Measurements from ENCODE around the gene AFF1. TPM values are rescaled to one million over a fixed set of nuclear protein-coding genes. Genes with fewer than 3 reads are reported as not detected.

The AFF1 gene
- total and polyA plus RNA-seq, 4 donors, result 4.8 to 107 (median 57.3) TPM

DNA sequence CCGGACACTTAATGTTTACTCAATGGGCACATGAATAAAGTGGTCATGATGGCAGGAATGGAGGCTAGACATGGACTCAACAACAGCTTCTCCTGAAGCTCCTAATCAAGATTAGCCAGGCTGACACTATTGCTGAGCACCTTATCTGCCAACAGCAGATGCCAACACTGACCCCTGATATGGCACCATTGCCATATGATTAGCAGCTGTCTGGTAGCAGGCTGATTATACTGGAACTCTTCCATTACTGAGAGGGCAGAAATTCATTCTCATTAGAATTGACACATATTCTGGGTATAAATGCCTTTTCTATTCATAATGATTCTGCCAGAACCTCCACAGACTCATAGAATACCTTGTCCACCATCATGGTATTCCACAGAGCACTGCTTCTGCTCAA lies 18.4 kb upstream of the AFF1 start:
- DNase-seq (no peak), ATAC-seq (ENCODE audit: low FRiP score) (no peak)
- Histone ChIP-seq H3K36me3 (ENCODE audit: control insufficient read depth in 1 of 2, insufficient read depth in 2 of 2, low read length in 1 of 2) (no peaks in the 10 kb centered on the region), H3K9me3 (ENCODE audit: control insufficient read depth, low read length) (no peaks in the 10 kb centered on the region), H3K27ac (ENCODE audit: low read depth in 1 of 2, low read length in 2 of 2) (no peak overlapping the region), H3K4me1 (ENCODE audit: control insufficient read depth in 1 of 2, insufficient read depth in 2 of 2, low read length in 2 of 2) (no peaks in the 10 kb centered on the region), H3K4me3 (ENCODE audit: low read length in 2 of 2) (no peak overlapping the region), H3K27me3 (ENCODE audit: control insufficient read depth in 1 of 2, insufficient read depth in 2 of 2, low read length in 1 of 2) (no peaks in the 10 kb centered on the region)
- WGBS, 2 donors, result 0 to 92% methylated on average over 1 of the region's 1 CpG
- intact Hi-C loops (cut with DNase I), result no loop called here

DNA sequence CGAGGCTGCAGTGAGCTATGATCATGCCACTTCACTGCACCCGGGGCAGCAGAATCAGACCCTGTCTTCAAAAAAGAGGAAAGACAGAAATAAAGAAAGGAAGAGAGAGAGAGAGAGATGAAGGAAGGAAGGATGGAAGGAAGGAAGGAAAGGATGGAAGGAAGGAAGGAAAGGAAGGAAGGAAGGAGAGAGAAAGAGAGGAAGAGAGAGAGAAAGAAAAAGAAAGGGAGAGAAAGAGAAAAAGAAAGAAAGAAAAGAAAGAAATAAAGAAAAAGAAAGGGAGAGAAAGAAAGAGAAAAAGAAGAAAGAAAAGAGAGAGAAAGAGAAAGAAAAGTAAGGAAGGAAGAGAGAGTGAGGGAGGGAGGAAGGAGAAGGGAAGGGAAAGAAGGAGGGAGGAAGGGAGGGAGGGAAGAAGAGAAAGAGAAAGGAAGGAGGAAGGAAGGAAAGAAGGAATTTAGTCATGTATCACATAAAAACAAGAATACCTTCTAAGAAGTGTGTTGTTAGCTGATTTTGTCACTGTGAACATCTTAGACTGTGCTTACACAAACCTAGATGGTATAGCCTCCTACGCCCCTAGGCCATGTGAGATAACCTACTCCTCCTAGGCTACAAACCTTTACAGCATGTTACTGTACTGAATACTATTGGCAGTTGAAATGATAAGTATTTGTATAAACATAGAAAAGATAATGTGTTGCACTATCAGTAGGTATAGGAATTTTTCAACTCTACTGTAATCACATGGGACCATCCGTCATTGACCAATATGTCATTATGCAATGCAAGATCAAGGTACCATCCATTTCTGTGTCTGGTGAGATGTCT lies 17.4 kb upstream of the AFF1 start:
- H3K9me3 ChIP-seq (ENCODE audit: control insufficient read depth, low read length), result no peaks in the 10 kb centered on the region
- no peaks in the 10 kb centered on the region for H3K36me3 ChIP-seq (ENCODE audit: control insufficient read depth in 1 of 2, insufficient read depth in 2 of 2, low read length in 1 of 2)
- DNase-seq (no peak), ATAC-seq (ENCODE audit: low FRiP score) (no peak)
- H3K4me1 ChIP-seq (ENCODE audit: control insufficient read depth in 1 of 2, insufficient read depth in 2 of 2, low read length in 2 of 2), result no peaks in the 10 kb centered on the region
- 92 to 96% methylated on average over 4 of the region's 4 CpGs for WGBS, 2 donors
- no peak overlapping the region for H3K4me3 ChIP-seq (ENCODE audit: low read length in 2 of 2)
- H3K27ac ChIP-seq (ENCODE audit: low read depth in 1 of 2, low read length in 2 of 2), result no peak overlapping the region
- intact Hi-C loops (cut with DNase I), result no loop called here
- H3K27me3 ChIP-seq (ENCODE audit: control insufficient read depth in 1 of 2, insufficient read depth in 2 of 2, low read length in 1 of 2), result no peaks in the 10 kb centered on the region

DNA sequence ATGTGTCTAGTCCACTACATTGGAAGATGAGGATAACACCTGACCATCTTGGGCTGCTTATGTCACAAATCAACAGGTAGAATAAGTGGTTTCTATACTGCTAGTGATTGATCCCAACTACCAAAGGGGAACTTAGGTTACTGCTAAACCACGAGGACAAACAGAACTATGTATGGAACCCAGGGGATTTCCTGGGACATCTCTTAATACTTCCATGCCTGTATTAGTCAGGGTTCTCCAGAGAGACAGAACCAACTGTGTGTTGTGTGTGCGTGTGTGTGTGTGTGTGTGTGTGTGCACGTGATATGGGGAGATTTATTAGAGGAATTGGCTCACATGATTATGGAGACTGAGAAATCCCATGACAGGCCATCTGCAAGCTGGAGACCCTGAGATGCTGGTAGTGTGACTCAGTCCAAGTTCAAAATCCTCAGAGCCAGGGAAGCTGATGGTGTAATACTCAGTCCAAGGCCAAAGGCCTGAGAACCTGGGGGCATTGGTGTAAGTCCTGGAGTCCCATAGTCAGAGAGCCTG lies 16.2 kb upstream of the AFF1 start:
- Histone ChIP-seq H3K4me3 (ENCODE audit: low read length in 2 of 2) (no peak overlapping the region), H3K27me3 (ENCODE audit: control insufficient read depth in 1 of 2, insufficient read depth in 2 of 2, low read length in 1 of 2) (no peaks in the 10 kb centered on the region), H3K36me3 (ENCODE audit: control insufficient read depth in 1 of 2, insufficient read depth in 2 of 2, low read length in 1 of 2) (no peaks in the 10 kb centered on the region), H3K9me3 (ENCODE audit: control insufficient read depth, low read length) (no peaks in the 10 kb centered on the region), H3K27ac (ENCODE audit: low read depth in 1 of 2, low read length in 2 of 2) (no peak overlapping the region), H3K4me1 (ENCODE audit: control insufficient read depth in 1 of 2, insufficient read depth in 2 of 2, low read length in 2 of 2) (no peaks in the 10 kb centered on the region)
- no peak for ATAC-seq (ENCODE audit: low FRiP score)
- DNase-seq, result no peak
- 46 to 64% methylated on average over 3 of the region's 3 CpGs for WGBS, 2 donors
- intact Hi-C loops (cut with DNase I), result no loop called here

DNA sequence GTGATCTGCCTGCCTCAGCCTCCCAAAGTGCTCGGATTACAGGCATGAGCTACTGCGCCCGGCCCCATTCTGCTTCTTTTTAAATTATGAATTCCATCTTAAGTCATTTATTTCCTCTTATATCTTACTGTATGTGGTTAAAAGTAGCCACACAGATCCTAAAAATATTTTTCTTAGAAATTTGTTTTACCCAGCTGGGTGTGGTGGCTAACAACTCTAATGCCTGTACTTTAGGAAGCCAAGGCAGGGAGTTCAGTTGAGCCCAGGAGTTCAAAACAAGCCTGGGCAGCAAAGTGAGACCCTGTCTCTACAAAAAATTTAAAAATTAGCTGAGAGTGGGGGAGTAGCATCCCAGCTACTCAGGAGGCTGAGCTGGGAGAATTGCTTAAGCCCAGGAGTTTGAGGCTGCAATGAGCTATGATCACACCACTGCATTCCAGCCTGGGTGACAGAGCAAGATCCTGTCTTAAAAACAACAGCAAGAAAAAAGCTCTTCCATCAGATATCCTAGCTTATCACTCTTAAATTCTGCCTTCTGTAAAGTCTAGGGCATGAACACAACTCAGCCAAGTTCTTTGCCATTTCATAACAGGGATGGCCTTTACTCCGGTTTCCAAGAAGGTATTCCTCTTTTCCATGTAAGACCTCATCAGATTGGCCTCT lies 15.1 kb upstream of the AFF1 start:
- 91 to 94% methylated on average over 4 of the region's 4 CpGs for WGBS, 2 donors
- intact Hi-C loops (cut with DNase I), result loop anchor here (5.0 kb wide), 3 partner anchors 188 to 318 kb away; no protein-coding TSS in a partner anchor
- H3K27ac ChIP-seq (ENCODE audit: low read depth in 1 of 2, low read length in 2 of 2), result no peak overlapping the region

DNA sequence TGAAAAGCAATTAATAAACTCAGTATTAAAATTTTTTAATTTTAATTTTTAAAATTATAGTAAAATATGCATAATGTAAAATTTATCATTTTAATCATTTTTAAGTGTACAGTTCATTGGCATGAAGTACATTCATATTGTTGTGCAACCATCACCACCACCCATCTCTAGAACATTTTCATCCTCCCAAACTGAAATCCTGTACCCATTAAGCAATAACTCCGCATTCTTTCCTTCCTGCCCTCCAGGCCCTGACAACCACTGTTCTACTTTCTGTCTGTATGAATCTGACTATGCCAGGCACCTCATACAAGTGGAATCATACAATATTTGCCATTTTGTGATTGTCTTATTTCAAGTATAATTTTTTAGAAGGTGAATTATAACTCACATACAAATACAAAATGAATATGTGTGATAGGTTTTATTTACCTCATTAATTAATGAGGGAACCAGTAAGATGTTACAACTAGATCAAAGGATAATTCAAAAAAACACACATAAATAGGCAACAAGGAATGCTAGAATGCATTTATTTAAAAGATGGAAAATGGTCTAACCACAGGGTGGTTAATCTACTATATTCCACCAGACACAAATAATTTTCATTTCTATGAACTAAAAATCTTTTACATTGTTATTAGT lies 13.1 kb upstream of the AFF1 start:
- no peaks in the 10 kb centered on the region for H3K4me1 ChIP-seq (ENCODE audit: control insufficient read depth in 1 of 2, insufficient read depth in 2 of 2, low read length in 2 of 2)
- H3K36me3 ChIP-seq (ENCODE audit: control insufficient read depth in 1 of 2, insufficient read depth in 2 of 2, low read length in 1 of 2), result no peaks in the 10 kb centered on the region
- H3K27me3 ChIP-seq (ENCODE audit: control insufficient read depth in 1 of 2, insufficient read depth in 2 of 2, low read length in 1 of 2), result no peaks in the 10 kb centered on the region
- no peak overlapping the region for H3K4me3 ChIP-seq (ENCODE audit: low read length in 2 of 2)
- intact Hi-C loops (cut with DNase I), result loop anchor here (2.0 to 5.0 kb wide), 4 partner anchors 171 to 316 kb away; no protein-coding TSS in a partner anchor
- ATAC-seq (ENCODE audit: low FRiP score) (no peak), DNase-seq (no peak)
- no peaks in the 10 kb centered on the region for H3K9me3 ChIP-seq (ENCODE audit: control insufficient read depth, low read length)
- 97 to 98% methylated on average over 1 of the region's 1 CpG for WGBS, 2 donors
- H3K27ac ChIP-seq (ENCODE audit: low read depth in 1 of 2, low read length in 2 of 2), result no peak overlapping the region

More for the DNA sequence above, 15.1 kb upstream of the AFF1 start:
- DNase-seq, result no peak
- no peak for ATAC-seq (ENCODE audit: low FRiP score)
- H3K4me1 ChIP-seq (ENCODE audit: control insufficient read depth in 1 of 2, insufficient read depth in 2 of 2, low read length in 2 of 2), result no peaks in the 10 kb centered on the region
- no peaks in the 10 kb centered on the region for H3K27me3 ChIP-seq (ENCODE audit: control insufficient read depth in 1 of 2, insufficient read depth in 2 of 2, low read length in 1 of 2)
- H3K36me3 ChIP-seq (ENCODE audit: control insufficient read depth in 1 of 2, insufficient read depth in 2 of 2, low read length in 1 of 2), result no peaks in the 10 kb centered on the region
- H3K9me3 ChIP-seq (ENCODE audit: control insufficient read depth, low read length), result no peaks in the 10 kb centered on the region
- no peak overlapping the region for H3K4me3 ChIP-seq (ENCODE audit: low read length in 2 of 2)

DNA sequence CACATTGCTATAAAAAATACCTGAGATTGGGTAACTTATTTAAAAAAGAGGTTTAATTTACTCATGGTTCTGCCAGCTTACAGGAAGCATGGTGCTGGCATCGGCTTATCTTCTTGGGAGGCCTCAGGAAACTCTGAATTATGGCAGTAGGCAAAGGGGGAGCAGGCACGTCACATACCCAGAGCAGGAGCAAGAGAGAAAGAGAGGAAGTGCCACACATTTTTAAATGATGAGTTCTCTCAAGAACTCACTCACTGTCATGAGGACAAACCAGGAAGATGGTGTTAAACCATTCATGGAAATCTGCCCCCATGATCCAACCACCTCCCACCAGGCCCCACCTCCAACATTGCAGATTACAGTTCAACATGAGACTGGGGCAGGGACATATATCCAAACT lies 10.0 kb upstream of the AFF1 start:
- intact Hi-C loops (cut with DNase I), result loop anchor here (5.0 kb wide), 3 partner anchors 182 to 312 kb away; no protein-coding TSS in a partner anchor

DNA sequence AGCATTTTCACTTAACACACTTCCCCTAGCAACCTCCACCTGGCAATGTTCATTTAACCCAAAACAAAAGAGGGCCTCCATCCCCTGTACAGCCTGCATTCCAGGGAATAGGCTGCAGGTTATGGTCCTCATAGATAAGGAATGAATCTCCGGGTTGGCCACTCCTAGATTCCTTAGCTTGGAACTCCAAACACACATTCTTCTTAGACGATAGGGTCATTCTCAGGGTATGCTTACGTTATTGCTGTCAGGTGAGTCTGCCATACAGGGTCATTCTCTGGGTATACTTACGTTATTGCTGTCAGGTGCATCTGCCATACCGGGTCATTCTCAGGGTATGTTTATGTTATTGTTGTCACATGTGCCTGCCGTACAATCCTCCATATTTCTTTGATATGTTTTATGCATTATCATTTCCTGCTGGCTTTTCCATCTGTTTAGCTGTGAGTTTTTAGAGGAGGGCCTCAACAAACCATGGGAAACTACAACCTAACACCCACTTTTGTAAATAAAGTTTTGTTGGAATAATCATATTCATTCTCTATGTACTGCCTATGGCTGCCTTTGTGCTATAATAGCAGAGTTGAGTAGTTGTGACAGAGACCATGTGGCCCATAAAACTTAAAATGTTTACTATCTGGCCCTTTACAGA lies 8.2 kb upstream of the AFF1 start:
- DNase-seq, result no peak
- Histone ChIP-seq H3K36me3 (ENCODE audit: control insufficient read depth in 1 of 2, insufficient read depth in 2 of 2, low read length in 1 of 2) (no peaks in the 10 kb centered on the region), H3K27ac (ENCODE audit: low read depth in 1 of 2, low read length in 2 of 2) (peak overlapping the region in 1 of 2 donors; percentile 19), H3K27me3 (ENCODE audit: control insufficient read depth in 1 of 2, insufficient read depth in 2 of 2, low read length in 1 of 2) (no peaks in the 10 kb centered on the region), H3K9me3 (ENCODE audit: control insufficient read depth, low read length) (no peaks in the 10 kb centered on the region), H3K4me3 (ENCODE audit: low read length in 2 of 2) (no peak overlapping the region), H3K4me1 (ENCODE audit: control insufficient read depth in 1 of 2, insufficient read depth in 2 of 2, low read length in 2 of 2) (no peaks in the 10 kb centered on the region)
- ATAC-seq (ENCODE audit: low FRiP score), result no peak
- 91 to 94% methylated on average over 6 of the region's 6 CpGs for WGBS, 2 donors
- intact Hi-C loops (cut with DNase I), result no loop called here

More for the DNA sequence above, 10.0 kb upstream of the AFF1 start:
- Histone ChIP-seq H3K36me3 (ENCODE audit: control insufficient read depth in 1 of 2, insufficient read depth in 2 of 2, low read length in 1 of 2) (no peaks in the 10 kb centered on the region), H3K4me1 (ENCODE audit: control insufficient read depth in 1 of 2, insufficient read depth in 2 of 2, low read length in 2 of 2) (no peaks in the 10 kb centered on the region), H3K4me3 (ENCODE audit: low read length in 2 of 2) (no peak overlapping the region), H3K9me3 (ENCODE audit: control insufficient read depth, low read length) (no peaks in the 10 kb centered on the region), H3K27me3 (ENCODE audit: control insufficient read depth in 1 of 2, insufficient read depth in 2 of 2, low read length in 1 of 2) (no peaks in the 10 kb centered on the region), H3K27ac (ENCODE audit: low read depth in 1 of 2, low read length in 2 of 2) (no peak overlapping the region)
- no peak for ATAC-seq (ENCODE audit: low FRiP score)
- 10 to 14% methylated on average over 2 of the region's 2 CpGs for WGBS, 2 donors
- DNase-seq, result no peak

DNA sequence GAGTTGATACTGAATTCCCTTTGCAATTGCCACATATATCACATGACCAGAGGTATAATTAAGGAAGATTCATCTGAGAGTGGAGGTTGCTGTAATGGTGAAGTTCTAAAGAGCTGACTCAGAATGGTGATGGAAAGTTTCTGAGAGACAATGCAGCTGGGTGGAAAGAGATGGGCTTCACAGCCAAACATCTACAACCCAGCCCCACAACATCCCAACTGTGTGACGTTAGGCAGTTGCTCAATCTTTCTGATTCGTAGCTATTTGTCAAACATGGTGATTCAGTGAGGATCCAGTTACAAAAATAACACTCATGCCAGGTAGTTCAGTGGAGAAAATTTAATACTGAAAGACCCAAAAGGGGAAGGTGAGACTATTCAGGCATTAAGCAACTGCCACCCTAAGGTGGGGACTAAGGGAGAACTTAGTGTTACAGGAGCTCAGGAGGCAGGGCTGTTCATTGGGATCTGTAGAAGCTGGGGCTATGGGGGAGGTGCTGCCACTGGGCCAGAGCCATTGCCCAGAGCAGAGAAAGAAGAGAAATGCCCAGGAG lies 6.9 kb upstream of the AFF1 start:
- no peaks in the 10 kb centered on the region for H3K36me3 ChIP-seq (ENCODE audit: control insufficient read depth in 1 of 2, insufficient read depth in 2 of 2, low read length in 1 of 2)
- intact Hi-C loops (cut with DNase I), result no loop called here
- H3K27me3 ChIP-seq (ENCODE audit: control insufficient read depth in 1 of 2, insufficient read depth in 2 of 2, low read length in 1 of 2), result no peaks in the 10 kb centered on the region
- H3K27ac ChIP-seq (ENCODE audit: low read depth in 1 of 2, low read length in 2 of 2), result no peak overlapping the region
- peak; percentile 89 for ATAC-seq (ENCODE audit: low FRiP score)
- H3K9me3 ChIP-seq (ENCODE audit: control insufficient read depth, low read length), result no peaks in the 10 kb centered on the region
- 34 to 72% methylated on average over 2 of the region's 2 CpGs for WGBS, 2 donors
- no peak overlapping the region for H3K4me3 ChIP-seq (ENCODE audit: low read length in 2 of 2)
- DNase-seq, result no peak
- no peaks in the 10 kb centered on the region for H3K4me1 ChIP-seq (ENCODE audit: control insufficient read depth in 1 of 2, insufficient read depth in 2 of 2, low read length in 2 of 2)
